ENCODE results near the gene SIX1.

The SIX1 gene

DNA sequence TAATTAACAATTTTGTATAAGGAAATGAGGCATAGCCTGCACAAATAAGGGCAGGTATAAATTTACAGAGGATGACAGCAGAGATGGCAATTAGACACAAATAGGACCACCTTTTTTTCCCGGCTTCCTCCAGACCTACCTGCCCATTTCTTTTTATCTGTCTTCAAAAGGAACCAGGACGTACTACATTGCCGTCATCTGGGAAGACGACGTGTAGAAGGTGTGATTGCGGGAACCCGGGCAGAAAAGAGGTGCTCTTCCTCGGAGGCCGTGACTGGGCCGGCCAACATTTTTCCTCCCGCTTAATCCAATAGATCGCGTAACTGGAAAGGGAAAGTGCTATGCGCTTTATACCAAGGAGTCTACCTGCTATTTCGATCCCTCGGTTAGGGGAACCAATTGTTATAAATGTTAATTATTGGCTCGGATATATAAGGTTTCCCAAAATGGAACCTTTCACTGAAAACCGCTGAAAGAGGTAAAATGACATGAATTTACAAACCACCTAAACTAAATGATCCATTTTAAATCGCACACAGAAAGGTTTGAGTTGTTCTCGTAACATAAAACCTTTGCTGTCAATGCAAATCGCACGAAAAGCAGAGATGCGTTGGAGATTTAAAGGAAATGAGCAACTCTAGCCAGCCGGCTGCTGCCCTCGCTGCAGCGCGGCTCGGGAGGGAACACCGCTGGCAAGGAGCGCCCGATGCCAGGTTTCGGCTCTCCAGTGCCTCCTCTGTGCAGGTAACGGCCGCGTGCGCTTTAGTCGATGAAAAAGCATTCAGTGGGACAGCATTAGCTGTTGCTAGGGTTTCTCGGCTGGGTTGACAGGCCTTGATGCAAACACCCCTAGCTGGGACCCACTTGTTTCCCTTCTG, 2.8 kb upstream of the SIX1 start:
- no peak for DNase-seq (ENCODE audit: extremely low read depth, low read depth)
- TF ChIP-seq CTCF (IDR thresholded peaks at IDR 0.05; ENCODE audit: low read depth, low read length, missing control alignments): no peak
- peak overlapping the region; percentile 38 for H3K4me3 ChIP-seq (replicated peaks; ENCODE audit: low read depth, low read length)

- TF ChIP-seq CTCF (IDR thresholded peaks at IDR 0.05; ENCODE audit: low read depth, low read length, missing control alignments): no peak
- no peak overlapping the region for H3K4me3 ChIP-seq (replicated peaks; ENCODE audit: low read depth, low read length)
- DNase-seq (ENCODE audit: extremely low read depth, low read depth): no peak
Observed at GRCh38 chr14:60651086-60651795, 2.0 kb upstream of the SIX1 start.

GRCh38 chr14:60650373-60650961, 1.2 kb upstream of the SIX1 start:
- no peak for DNase-seq (ENCODE audit: extremely low read depth, low read depth)
- peak overlapping the region; percentile 69 for H3K4me3 ChIP-seq (replicated peaks; ENCODE audit: low read depth, low read length)
- no peak for TF ChIP-seq CTCF (IDR thresholded peaks at IDR 0.05; ENCODE audit: low read depth, low read length, missing control alignments)

DNA sequence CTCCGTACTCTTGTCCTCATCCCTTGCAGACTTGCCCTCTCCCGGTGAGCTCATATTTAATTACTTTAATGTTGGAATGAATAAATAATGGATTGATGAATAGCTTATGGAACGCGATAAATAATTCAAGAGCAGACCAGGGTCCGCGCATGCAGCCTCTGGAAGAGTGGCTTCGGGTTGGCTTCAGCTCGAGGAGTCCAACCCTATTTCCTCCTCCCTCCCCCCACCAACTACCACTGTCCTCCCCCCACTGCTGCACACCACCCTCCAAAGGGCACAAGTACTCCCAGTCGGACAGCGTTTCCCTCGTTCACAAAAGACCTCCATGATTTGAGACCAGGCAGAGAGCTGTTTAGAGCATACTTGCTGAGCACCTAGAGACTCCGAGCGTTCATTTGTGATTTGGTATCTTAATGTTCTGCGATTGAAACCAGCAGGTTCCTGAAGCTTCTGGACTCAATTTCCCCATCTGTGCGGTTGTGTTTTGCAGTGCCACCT, 647 bp upstream of the SIX1 start:
- no peak for TF ChIP-seq CTCF (IDR thresholded peaks at IDR 0.05; ENCODE audit: low read depth, low read length, missing control alignments)
- DNase-seq (ENCODE audit: extremely low read depth, low read depth): no peak
- H3K4me3 ChIP-seq (replicated peaks; ENCODE audit: low read depth, low read length): peak overlapping the region; percentile 69

GRCh38 chr14:60648249-60648933, 886 bp downstream of the SIX1 start:
- no peak for DNase-seq (ENCODE audit: extremely low read depth, low read depth)

More at GRCh38 chr14:60648249-60648933, 886 bp downstream of the SIX1 start:
- peak overlapping the region; percentile 69 for H3K4me3 ChIP-seq (replicated peaks; ENCODE audit: low read depth, low read length)
- no peak for TF ChIP-seq CTCF (IDR thresholded peaks at IDR 0.05; ENCODE audit: low read depth, low read length, missing control alignments)
